GM12878 (cell line): Measurements from ENCODE around the gene BIRC5. TPM values are rescaled to one million over a fixed set of nuclear protein-coding genes. Genes with fewer than 3 reads are reported as not detected.
A peak's percentile ranks its signal among the peaks of the same experiment; 100 is the strongest.

ENCODE experiments used
- CBFB ChIP-seq: IDR thresholded peaks from 2 replicates; pipeline ENCODE4 v1.6.1; 2016; ENCODE audit warnings: antibody characterized with exemption, low read depth
- EGR1 ChIP-seq, 2 experiments: IDR thresholded peaks; 1 replicate in 1 of 2; 2 replicates in 1 of 2; pipeline ENCODE4 v1.6.1; 2011 to 2012; ENCODE audit warnings: low read depth in 2 of 2, low read length in 2 of 2, borderline replicate concordance in 1 of 2, mild to moderate bottlenecking in 1 of 2, moderate library complexity in 1 of 2
- HDGF ChIP-seq: fragments of 450-650 bp; IDR thresholded peaks from 2 replicates; pipeline ENCODE4 v1.6.1; 2016; ENCODE audit warnings: antibody characterized with exemption
- MXI1 ChIP-seq: fragments of 150-350 bp; IDR thresholded peaks from 2 replicates; pipeline ENCODE4 v1.6.1; 2011; ENCODE audit warnings: low read depth, mild to moderate bottlenecking, inconsistent platforms, low read length, improper control_type of control experiment
- NBN ChIP-seq: fragments of 450-650 bp; IDR thresholded peaks from 2 replicates; pipeline ENCODE4 v1.6.1; 2016
- NFIC ChIP-seq: IDR thresholded peaks from 2 replicates; pipeline ENCODE4 v1.6.1; 2012; ENCODE audit warnings: low read depth, mild to moderate bottlenecking, inconsistent platforms, low read length, moderate library complexity
- NFYA ChIP-seq: IDR thresholded peaks from 2 replicates; pipeline ENCODE4 v1.6.1; 2011; ENCODE audit warnings: low read depth, mild to moderate bottlenecking, low read length, improper control_type of control experiment, borderline replicate concordance
- RCOR1 ChIP-seq: conservative IDR thresholded peaks from 2 replicates; pipeline ENCODE4 v1.6.1; 2012; ENCODE audit warnings: low read depth, low read length, improper control_type of control experiment
- STAT3 ChIP-seq: IDR thresholded peaks from 2 replicates; pipeline ENCODE4 v1.6.1; 2011; ENCODE audit warnings: low read depth, low read length, improper control_type of control experiment
- SUZ12 ChIP-seq: fragments of 200-600 bp; sonication (generic); IDR thresholded peaks from one replicate; pipeline ENCODE4 v1.6.1; 2018; ENCODE audit warnings: antibody characterized with exemption, mild to moderate bottlenecking; ENCODE audit not compliant: unreplicated experiment
- ZNF217 ChIP-seq: fragments of 450-650 bp; IDR thresholded peaks from 2 replicates; pipeline ENCODE4 v1.6.1; 2017; ENCODE audit warnings: antibody characterized with exemption, mild to moderate bottlenecking
- polyA plus RNA-seq, 11 experiments: library from polyadenylated mRNA; depleted of rRNA in 4 of 11; unstranded in 6 of 11; stranded (reverse) in 5 of 11; fragments of >200 nt; fragmentation: Nextera tagmentation in 4 of 11; fragmentation: Illumina TruSeq in 1 of 11; extraction: Ambion mirVana in 4 of 11; extraction: Trizol in 1 of 11; gene quantifications; 1 replicate in 1 of 11; 2 replicates in 10 of 11; pipeline versions ENCODE4 v1.2.1 to v1.2.3, GENCODE V29; 2011 to 2016; ENCODE audit warnings: inconsistent platforms in 2 of 11, missing spikeins in 2 of 11, low read depth in 1 of 11
- total RNA-seq, 4 experiments: library from RNA; depleted of rRNA in 3 of 4; stranded (reverse); fragments of >200 nt in 3 of 4; fragmentation: Illumina TruSeq in 1 of 4; extraction: Trizol in 1 of 4; gene quantifications; 2 replicates each; pipeline versions ENCODE4 v1.2.1 to v1.2.3, GENCODE V29; 2013 to 2021
- TF ChIP-seq, protein P1 (sequence below): IDR thresholded peaks from 2 replicates; pipeline ENCODE4 v1.6.1; 2011; ENCODE audit warnings: low read depth, low read length, improper control_type of control experiment, borderline replicate concordance
- TF ChIP-seq, protein P2 (sequence below): fragments of 450-650 bp; IDR thresholded peaks from 2 replicates; pipeline ENCODE4 v1.6.1; 2017; ENCODE audit warnings: mild to moderate bottlenecking, moderate library complexity
- TF ChIP-seq, protein P3 (sequence below): fragments of 450-650 bp; IDR thresholded peaks from 2 replicates; pipeline ENCODE4 v1.6.1; 2016; ENCODE audit warnings: mild to moderate bottlenecking
- TF ChIP-seq, protein P4 (sequence below): fragments of 450-650 bp; IDR thresholded peaks from 2 replicates; pipeline ENCODE4 v1.6.1; 2017; ENCODE audit warnings: low read depth, mild to moderate bottlenecking, moderate library complexity
- TF ChIP-seq, protein P5 (sequence below): fragments of 450-650 bp; IDR thresholded peaks from 2 replicates; pipeline ENCODE4 v1.6.1; 2018; ENCODE audit warnings: borderline replicate concordance, mild to moderate bottlenecking; ENCODE audit not compliant: partially characterized antibody
- TF ChIP-seq, protein P6 (sequence below): IDR thresholded peaks from 2 replicates; pipeline ENCODE4 v1.6.1; 2011; ENCODE audit warnings: low read depth, mild to moderate bottlenecking, low read length, moderate library complexity, borderline replicate concordance; ENCODE audit errors: extremely low read depth

BIRC5 gene
- total and polyA plus RNA-seq, 10 of the 15 experiments (the other 5 are each of a cell fraction or from before 2014, with no cell fraction given), result 41.0 to 175 (median 90.8) TPM

DNA sequence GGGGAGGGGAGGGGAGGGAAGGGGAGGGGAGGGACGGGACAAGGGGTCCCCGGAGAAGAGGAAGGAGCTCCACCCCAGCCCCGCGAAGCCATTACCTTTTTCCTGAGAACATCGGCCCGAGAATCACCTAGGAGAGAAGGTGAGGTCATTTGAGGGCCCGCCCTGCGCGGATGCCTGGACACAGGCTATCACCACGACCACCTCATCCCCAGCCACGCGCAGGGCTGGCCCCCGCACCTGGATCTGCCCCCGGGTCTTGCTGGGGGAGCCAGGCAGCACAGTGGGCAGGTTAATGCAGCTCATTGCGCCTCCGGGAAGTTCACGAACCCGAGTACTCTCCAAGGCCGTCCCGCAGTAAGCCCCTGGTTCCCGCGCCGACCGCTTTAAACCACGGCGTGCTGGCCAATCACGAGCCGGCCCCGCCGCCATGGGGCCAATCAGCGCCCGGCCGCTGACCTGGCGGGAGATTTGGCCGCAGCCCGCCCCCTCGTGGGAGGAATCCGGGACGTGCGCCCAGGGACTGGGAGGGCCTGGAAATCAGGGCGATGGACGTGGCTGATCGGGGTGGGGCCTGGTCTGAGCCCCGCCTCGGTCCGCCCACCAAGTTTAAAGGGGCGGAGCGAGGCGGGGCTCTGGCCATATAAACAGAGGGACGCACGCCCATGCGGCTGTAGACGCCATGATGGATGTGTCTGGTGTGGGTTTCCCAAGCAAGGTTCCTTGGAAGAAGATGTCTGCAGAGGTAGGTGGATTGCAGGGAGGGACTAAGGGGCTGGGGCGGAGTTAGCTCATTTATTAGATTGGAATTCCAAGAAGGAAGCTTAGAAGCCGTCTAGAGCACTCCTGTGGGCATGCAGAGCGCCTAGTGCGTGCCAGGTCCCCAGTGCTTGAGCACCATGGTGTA, 27.1 kb upstream of the BIRC5 start, which contains the start of the genes AFMID and TK1 (continued):
- TF ChIP-seq, protein P1, sequence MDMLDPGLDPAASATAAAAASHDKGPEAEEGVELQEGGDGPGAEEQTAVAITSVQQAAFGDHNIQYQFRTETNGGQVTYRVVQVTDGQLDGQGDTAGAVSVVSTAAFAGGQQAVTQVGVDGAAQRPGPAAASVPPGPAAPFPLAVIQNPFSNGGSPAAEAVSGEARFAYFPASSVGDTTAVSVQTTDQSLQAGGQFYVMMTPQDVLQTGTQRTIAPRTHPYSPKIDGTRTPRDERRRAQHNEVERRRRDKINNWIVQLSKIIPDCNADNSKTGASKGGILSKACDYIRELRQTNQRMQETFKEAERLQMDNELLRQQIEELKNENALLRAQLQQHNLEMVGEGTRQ, result no peak
- no peak for TF ChIP-seq STAT3
- no peak for TF ChIP-seq RCOR1
- TF ChIP-seq, protein P2, sequence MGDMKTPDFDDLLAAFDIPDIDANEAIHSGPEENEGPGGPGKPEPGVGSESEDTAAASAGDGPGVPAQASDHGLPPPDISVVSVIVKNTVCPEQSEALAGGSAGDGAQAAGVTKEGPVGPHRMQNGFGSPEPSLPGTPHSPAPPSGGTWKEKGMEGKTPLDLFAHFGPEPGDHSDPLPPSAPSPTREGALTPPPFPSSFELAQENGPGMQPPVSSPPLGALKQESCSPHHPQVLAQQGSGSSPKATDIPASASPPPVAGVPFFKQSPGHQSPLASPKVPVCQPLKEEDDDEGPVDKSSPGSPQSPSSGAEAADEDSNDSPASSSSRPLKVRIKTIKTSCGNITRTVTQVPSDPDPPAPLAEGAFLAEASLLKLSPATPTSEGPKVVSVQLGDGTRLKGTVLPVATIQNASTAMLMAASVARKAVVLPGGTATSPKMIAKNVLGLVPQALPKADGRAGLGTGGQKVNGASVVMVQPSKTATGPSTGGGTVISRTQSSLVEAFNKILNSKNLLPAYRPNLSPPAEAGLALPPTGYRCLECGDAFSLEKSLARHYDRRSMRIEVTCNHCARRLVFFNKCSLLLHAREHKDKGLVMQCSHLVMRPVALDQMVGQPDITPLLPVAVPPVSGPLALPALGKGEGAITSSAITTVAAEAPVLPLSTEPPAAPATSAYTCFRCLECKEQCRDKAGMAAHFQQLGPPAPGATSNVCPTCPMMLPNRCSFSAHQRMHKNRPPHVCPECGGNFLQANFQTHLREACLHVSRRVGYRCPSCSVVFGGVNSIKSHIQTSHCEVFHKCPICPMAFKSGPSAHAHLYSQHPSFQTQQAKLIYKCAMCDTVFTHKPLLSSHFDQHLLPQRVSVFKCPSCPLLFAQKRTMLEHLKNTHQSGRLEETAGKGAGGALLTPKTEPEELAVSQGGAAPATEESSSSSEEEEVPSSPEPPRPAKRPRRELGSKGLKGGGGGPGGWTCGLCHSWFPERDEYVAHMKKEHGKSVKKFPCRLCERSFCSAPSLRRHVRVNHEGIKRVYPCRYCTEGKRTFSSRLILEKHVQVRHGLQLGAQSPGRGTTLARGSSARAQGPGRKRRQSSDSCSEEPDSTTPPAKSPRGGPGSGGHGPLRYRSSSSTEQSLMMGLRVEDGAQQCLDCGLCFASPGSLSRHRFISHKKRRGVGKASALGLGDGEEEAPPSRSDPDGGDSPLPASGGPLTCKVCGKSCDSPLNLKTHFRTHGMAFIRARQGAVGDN, result peak; percentile 54; the same call in 1 of the 2 replicates
- TF ChIP-seq NBN, result peak; percentile 52; the same call in 1 of the 2 replicates
- no peak for TF ChIP-seq NFIC
- TF ChIP-seq, protein P3, sequence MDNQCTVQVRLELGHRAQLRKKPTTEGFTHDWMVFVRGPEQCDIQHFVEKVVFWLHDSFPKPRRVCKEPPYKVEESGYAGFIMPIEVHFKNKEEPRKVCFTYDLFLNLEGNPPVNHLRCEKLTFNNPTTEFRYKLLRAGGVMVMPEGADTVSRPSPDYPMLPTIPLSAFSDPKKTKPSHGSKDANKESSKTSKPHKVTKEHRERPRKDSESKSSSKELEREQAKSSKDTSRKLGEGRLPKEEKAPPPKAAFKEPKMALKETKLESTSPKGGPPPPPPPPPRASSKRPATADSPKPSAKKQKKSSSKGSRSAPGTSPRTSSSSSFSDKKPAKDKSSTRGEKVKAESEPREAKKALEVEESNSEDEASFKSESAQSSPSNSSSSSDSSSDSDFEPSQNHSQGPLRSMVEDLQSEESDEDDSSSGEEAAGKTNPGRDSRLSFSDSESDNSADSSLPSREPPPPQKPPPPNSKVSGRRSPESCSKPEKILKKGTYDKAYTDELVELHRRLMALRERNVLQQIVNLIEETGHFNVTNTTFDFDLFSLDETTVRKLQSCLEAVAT, result 0 out of 2 replicates have a peak, but pooled peaks have one; percentile 17
- peak; percentile 77; the same call in 1 of the 2 replicates for TF ChIP-seq HDGF
- TF ChIP-seq, protein P4, sequence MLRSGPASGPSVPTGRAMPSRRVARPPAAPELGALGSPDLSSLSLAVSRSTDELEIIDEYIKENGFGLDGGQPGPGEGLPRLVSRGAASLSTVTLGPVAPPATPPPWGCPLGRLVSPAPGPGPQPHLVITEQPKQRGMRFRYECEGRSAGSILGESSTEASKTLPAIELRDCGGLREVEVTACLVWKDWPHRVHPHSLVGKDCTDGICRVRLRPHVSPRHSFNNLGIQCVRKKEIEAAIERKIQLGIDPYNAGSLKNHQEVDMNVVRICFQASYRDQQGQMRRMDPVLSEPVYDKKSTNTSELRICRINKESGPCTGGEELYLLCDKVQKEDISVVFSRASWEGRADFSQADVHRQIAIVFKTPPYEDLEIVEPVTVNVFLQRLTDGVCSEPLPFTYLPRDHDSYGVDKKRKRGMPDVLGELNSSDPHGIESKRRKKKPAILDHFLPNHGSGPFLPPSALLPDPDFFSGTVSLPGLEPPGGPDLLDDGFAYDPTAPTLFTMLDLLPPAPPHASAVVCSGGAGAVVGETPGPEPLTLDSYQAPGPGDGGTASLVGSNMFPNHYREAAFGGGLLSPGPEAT, result peak; percentile 56; the same call in 1 of the 2 replicates
- TF ChIP-seq NFYA, result no peak
- TF ChIP-seq, protein P5, sequence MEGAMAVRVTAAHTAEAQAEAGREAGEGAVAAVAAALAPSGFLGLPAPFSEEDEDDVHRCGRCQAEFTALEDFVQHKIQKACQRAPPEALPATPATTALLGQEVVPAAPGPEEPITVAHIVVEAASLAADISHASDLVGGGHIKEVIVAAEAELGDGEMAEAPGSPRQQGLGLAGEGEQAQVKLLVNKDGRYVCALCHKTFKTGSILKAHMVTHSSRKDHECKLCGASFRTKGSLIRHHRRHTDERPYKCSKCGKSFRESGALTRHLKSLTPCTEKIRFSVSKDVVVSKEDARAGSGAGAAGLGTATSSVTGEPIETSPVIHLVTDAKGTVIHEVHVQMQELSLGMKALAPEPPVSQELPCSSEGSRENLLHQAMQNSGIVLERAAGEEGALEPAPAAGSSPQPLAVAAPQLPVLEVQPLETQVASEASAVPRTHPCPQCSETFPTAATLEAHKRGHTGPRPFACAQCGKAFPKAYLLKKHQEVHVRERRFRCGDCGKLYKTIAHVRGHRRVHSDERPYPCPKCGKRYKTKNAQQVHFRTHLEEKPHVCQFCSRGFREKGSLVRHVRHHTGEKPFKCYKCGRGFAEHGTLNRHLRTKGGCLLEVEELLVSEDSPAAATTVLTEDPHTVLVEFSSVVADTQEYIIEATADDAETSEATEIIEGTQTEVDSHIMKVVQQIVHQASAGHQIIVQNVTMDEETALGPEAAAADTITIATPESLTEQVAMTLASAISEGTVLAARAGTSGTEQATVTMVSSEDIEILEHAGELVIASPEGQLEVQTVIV, result no peak
- TF ChIP-seq EGR1 (IDR thresholded peaks at IDR 0.05; ENCODE audit: borderline replicate concordance in 1 of 2, low read depth in 2 of 2, low read length in 2 of 2), result peak in 1 of 2 experiments; percentile 81; a peak in 2 of 3 replicates
- TF ChIP-seq ZNF217, result no peak
- TF ChIP-seq SUZ12, result no peak
- TF ChIP-seq, protein P6, sequence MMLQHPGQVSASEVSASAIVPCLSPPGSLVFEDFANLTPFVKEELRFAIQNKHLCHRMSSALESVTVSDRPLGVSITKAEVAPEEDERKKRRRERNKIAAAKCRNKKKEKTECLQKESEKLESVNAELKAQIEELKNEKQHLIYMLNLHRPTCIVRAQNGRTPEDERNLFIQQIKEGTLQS, result no peak
- TF ChIP-seq MXI1, result peak; percentile 99
- peak; percentile 80 for TF ChIP-seq CBFB
